GM10266 (cell line): ENCODE results near the gene SLC27A3.

Source experiments
- DNase-seq: peaks from one replicate; pipeline ENCODE4 v3.0.0; 2012; ENCODE audit errors: extremely low spot score
- TF ChIP-seq, protein P1 (sequence below): IDR thresholded peaks from 2 replicates; pipeline ENCODE4 v1.5.1; 2012; ENCODE audit warnings: mild to moderate bottlenecking, low read depth; ENCODE audit not compliant: control insufficient read depth, insufficient read depth; ENCODE audit errors: missing control alignments

SLC27A3 gene

DNA sequence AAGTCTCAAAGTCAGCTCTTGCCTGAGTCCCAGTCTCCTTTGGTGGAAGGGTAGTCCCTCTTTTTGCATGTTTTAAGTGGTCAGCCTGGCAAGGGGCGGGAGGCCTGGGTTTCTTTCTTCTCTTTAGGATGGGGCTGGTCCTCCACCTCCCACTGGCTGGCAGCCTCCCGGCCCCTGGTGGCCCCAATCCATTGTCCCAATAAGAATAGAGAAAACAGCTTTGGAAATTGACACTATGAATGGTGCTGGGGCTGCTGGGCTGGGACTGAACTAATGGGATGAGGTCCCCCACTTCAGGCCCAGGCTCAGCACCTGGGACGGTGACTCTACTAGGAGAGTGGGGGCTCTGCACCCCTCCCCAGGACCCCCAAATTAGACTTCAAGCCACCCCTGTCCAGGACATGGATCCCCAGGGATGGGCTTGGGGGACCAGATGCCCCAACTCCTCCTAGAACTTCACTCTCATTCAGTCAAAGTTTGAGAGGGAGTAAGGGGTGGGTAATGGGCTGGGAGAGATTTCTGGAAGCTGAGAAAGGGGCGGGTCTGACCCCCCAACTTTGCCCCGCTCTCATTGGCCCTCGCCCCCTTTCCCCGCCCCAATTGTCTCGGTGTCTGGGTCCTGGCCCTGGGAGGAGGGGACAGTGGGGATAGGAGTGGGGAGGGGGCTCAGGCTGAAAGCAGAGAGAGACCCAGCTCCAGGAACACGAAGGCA, 18.2 kb downstream of the SLC27A3 start:
- DNase-seq, result no peak
- TF ChIP-seq, protein P1, sequence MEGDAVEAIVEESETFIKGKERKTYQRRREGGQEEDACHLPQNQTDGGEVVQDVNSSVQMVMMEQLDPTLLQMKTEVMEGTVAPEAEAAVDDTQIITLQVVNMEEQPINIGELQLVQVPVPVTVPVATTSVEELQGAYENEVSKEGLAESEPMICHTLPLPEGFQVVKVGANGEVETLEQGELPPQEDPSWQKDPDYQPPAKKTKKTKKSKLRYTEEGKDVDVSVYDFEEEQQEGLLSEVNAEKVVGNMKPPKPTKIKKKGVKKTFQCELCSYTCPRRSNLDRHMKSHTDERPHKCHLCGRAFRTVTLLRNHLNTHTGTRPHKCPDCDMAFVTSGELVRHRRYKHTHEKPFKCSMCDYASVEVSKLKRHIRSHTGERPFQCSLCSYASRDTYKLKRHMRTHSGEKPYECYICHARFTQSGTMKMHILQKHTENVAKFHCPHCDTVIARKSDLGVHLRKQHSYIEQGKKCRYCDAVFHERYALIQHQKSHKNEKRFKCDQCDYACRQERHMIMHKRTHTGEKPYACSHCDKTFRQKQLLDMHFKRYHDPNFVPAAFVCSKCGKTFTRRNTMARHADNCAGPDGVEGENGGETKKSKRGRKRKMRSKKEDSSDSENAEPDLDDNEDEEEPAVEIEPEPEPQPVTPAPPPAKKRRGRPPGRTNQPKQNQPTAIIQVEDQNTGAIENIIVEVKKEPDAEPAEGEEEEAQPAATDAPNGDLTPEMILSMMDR, result no peak

DNA sequence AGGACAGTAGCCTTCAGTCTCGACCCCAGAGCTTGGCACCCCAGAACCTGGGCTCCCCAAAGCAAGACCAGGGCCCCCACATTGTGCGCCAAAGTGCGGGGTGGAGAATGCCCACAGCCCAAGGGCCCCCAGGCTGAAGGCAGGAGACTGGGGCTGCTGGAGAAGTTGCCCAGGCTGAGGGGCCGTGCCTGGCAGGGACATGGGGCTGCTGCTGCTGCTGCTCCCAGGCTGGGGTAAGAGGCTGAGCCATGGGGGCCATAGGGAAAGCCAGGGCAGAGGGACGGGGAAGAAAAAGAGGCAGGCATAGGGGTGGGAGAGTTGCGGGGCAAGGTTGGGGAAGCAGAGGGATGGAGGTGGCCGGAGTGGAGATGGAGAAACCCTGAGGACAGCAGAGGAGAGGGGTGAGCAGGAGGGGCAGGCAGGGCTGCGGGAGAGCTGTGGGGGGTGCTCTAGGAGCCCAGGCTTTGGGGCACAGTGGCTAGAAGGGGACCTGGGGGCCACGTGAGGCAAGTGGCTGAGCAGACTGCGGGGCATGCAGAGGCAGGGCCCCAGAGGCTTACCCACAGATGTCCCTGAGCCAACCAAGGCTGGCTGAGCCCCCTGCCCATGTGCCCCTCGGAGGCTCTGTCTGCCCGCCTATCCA, 18.9 kb downstream of the SLC27A3 start:
- DNase-seq, result no peak
- TF ChIP-seq, protein P1, result no peak

GRCh38 chr1:153794624-153795329, 19.6 kb downstream of the SLC27A3 start:
- TF ChIP-seq, protein P1, result no peak
- DNase-seq, result no peak

- TF ChIP-seq, protein P1, result no peak
- no peak for DNase-seq
Observed at GRCh38 chr1:153795330-153795837, 20.2 kb downstream of the SLC27A3 start.

DNA sequence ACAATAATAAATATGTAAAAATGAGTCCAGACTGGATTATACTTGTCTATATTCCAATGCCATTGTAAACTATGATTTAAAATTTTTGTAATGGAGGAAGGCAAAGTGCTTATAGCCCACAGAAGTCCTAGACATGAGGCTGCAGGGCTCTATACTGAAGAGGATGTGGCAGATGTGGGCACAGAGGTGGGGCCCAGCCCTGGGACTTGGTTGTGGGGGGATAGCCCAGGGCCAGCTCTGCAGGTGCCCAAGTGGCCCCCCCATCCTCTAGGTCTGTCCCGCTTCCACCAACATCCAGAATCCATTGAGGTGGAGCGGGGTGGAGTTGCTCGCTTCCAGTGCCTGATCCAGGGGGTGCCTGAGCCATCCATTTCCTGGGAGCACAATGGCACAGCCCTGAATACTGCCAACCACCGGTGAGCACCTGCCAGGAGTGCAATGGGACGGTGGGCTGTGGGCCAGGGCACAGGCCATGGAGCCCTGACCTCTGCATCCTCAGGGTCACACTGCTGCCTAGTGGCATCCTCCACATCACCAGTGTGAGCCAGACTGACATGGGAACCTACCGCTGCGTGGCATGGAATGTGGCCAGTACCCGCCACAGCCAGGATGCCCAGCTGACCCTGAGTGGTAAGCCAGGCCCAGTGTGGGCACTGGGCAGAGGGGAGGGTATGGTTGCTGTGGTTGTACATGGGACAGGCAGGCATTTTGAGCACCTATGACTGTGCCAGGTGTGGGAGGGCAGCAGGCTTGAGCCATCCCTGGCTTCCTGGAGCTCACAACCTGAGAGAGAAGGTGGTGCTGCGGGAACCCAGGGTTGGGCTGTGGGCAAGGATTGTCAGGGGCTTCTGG, 21.0 kb downstream of the SLC27A3 start:
- TF ChIP-seq, protein P1, result no peak
- no peak for DNase-seq

GRCh38 chr1:153796786-153797659, 21.8 kb downstream of the SLC27A3 start:
- peak; percentile 91 for DNase-seq

More at GRCh38 chr1:153796786-153797659, 21.8 kb downstream of the SLC27A3 start:
- TF ChIP-seq, protein P1, result peak; percentile 75
